ENCODE measurements around the gene ARPIN.
"Not testable (repeated sequence)": the region's sequence is repeated elsewhere in the genome, so short reads cannot be mapped to it uniquely, and the experiment has no call there.

Gene ARPIN

GRCh38 chr15:89946681-89947299 is 34.0 kb upstream of the ARPIN start:
- no peaks in the 10 kb centered on the region for H3K4me1 ChIP-seq
- no peak for TF ChIP-seq CTCF (IDR thresholded peaks at IDR 0.05)
- H3K27ac ChIP-seq = no peak overlapping the region
- no peak for DNase-seq
- H3K9me3 ChIP-seq = no peaks in the 10 kb centered on the region
- H3K36me3 ChIP-seq = no peaks in the 10 kb centered on the region
- no peak overlapping the region for H3K4me3 ChIP-seq
- intact Hi-C loops (cut with DNase I; ENCODE audit: low total_unique reads) = no loop called here
- H3K27me3 ChIP-seq = peaks cover 0 to 2% of the 10 kb centered on the region in 2 donors

GRCh38 chr15:89943721-89944120 is 31.0 kb upstream of the ARPIN start:
- H3K4me1 ChIP-seq; H3K27ac ChIP-seq; H3K27me3 ChIP-seq; intact Hi-C loops (cut with DNase I; ENCODE audit: low total_unique reads); H3K9me3 ChIP-seq; H3K36me3 ChIP-seq; DNase-seq; H3K4me3 ChIP-seq: not testable (repeated sequence)

GRCh38 chr15:89939910-89940309 is 27.2 kb upstream of the ARPIN start:
- intact Hi-C loops (cut with DNase I; ENCODE audit: low total_unique reads) = no loop called here
- H3K27me3 ChIP-seq = peaks cover 0 to 7% of the 10 kb centered on the region in 2 donors
- no peak for TF ChIP-seq CTCF (IDR thresholded peaks at IDR 0.05)
- no peak overlapping the region for H3K4me3 ChIP-seq
- DNase-seq = no peak
- H3K4me1 ChIP-seq = no peaks in the 10 kb centered on the region
- no peaks in the 10 kb centered on the region for H3K36me3 ChIP-seq
- no peak overlapping the region for H3K27ac ChIP-seq
- no peaks in the 10 kb centered on the region for H3K9me3 ChIP-seq

GRCh38 chr15:89939377-89939776 is 26.6 kb upstream of the ARPIN start:
- H3K4me1 ChIP-seq; H3K9me3 ChIP-seq; H3K27me3 ChIP-seq; H3K36me3 ChIP-seq; DNase-seq; intact Hi-C loops (cut with DNase I; ENCODE audit: low total_unique reads); H3K27ac ChIP-seq; H3K4me3 ChIP-seq: not testable (repeated sequence)

GRCh38 chr15:89937365-89938350 is 24.9 kb upstream of the ARPIN start:
- TF ChIP-seq CTCF (IDR thresholded peaks at IDR 0.05) = no peak
- Histone ChIP-seq H3K27ac (no peak overlapping the region), H3K9me3 (no peaks in the 10 kb centered on the region), H3K36me3 (no peaks in the 10 kb centered on the region), H3K27me3 (peaks cover 0 to 7% of the 10 kb centered on the region in 2 donors), H3K4me1 (no peaks in the 10 kb centered on the region), H3K4me3 (no peak overlapping the region)
- no peak for DNase-seq
- intact Hi-C loops (cut with DNase I; ENCODE audit: low total_unique reads) = no loop called here

- Histone ChIP-seq H3K36me3 (no peaks in the 10 kb centered on the region), H3K27me3 (peaks cover 0 to 5% of the 10 kb centered on the region in 2 donors), H3K9me3 (no peaks in the 10 kb centered on the region), H3K4me1 (no peaks in the 10 kb centered on the region), H3K4me3 (no peak overlapping the region), H3K27ac (no peak overlapping the region)
- intact Hi-C loops (cut with DNase I; ENCODE audit: low total_unique reads) = no loop called here
- no peak for TF ChIP-seq CTCF (IDR thresholded peaks at IDR 0.05)
- no peak for DNase-seq
These were observed 24.1 kb upstream of the ARPIN start for GRCh38 chr15:89936786-89937265.

All from tibial artery (tissue), 4 donors.